Panc1 (cell line): ENCODE measurements around the gene PNP.

ENCODE experiments used
- CTCF ChIP-seq: fragments of 450-650 bp; IDR thresholded peaks from 2 replicates; pipeline ENCODE4 v1.5.1; 2017; ENCODE audit warnings: mild to moderate bottlenecking
- POLR2AphosphoS5 ChIP-seq: IDR thresholded peaks from 2 replicates; pipeline ENCODE4 v1.6.1; 2012; ENCODE audit warnings: mild to moderate bottlenecking, low read depth, low read length, moderate library complexity
- REST ChIP-seq, 2 experiments: IDR thresholded peaks; 2 replicates each; pipeline ENCODE4 v1.6.1; 2011 to 2012; ENCODE audit warnings: low read depth in 2 of 2, control low read depth in 1 of 2, low read length in 1 of 2, mild to moderate bottlenecking in 1 of 2, moderate library complexity in 1 of 2; ENCODE audit not compliant: insufficient read depth in 1 of 2
- TCF7L2 ChIP-seq: IDR thresholded peaks from 2 replicates; pipeline ENCODE4 v1.6.1; 2011; ENCODE audit warnings: mild to moderate bottlenecking, low read depth, low read length, inconsistent platforms

DNA sequence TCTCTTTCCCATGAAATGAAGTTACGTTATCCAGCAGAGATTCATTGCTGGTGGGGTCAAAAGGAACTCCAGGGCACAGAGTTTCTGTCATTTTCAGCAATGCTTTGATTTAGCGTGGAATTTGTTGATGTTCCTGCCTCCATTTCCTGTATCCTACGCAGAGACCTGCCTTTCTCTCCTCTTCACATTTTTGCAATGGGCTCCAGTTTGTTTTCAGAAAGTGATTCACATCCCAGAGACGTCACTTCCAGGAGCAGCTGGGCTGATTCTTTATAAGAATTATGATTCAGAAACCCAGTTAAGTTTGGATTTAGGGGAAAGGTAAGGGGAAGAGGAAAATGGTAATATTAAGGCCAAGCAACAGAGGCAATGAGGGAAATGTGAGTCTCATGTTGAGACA, 47.7 kb downstream of the PNP start:
- TF ChIP-seq CTCF, result no peak
- TF ChIP-seq POLR2AphosphoS5, result no peak
- TF ChIP-seq REST (IDR thresholded peaks at IDR 0.05; ENCODE audit: insufficient read depth in 1 of 2, low read depth in 2 of 2, low read length in 1 of 2), result no peak
- TF ChIP-seq TCF7L2, result no peak
